ENCODE data around the gene RCSD1.

RCSD1 gene

GRCh38 chr1:167617153-167618147 is 12.6 kb upstream of the RCSD1 start:
- DNase-seq (ENCODE audit: low read depth in 2 of 2, low spot score in 1 of 2): no peak

- no peak for DNase-seq (ENCODE audit: low read depth in 2 of 2, low spot score in 1 of 2)
Measured at GRCh38 chr1:167618366-167618765, 11.7 kb upstream of the RCSD1 start.

- DNase-seq (ENCODE audit: low read depth in 2 of 2, low spot score in 1 of 2): no peak
Measured at GRCh38 chr1:167618789-167619188, 11.2 kb upstream of the RCSD1 start.

GRCh38 chr1:167620002-167620401 is 10.0 kb upstream of the RCSD1 start:
- DNase-seq (ENCODE audit: low read depth in 2 of 2, low spot score in 1 of 2): no peak

GRCh38 chr1:167621780-167622313 is 8.2 kb upstream of the RCSD1 start:
- DNase-seq (ENCODE audit: low read depth in 2 of 2, low spot score in 1 of 2): no peak

GRCh38 chr1:167623951-167624350 is 6.1 kb upstream of the RCSD1 start:
- no peak for DNase-seq (ENCODE audit: low read depth in 2 of 2, low spot score in 1 of 2)

GRCh38 chr1:167625040-167625823 is 4.8 kb upstream of the RCSD1 start:
- no peak for DNase-seq (ENCODE audit: low read depth in 2 of 2, low spot score in 1 of 2)

- DNase-seq (ENCODE audit: low read depth in 2 of 2, low spot score in 1 of 2): no peak
Measured at GRCh38 chr1:167627615-167627864, 2.5 kb upstream of the RCSD1 start.

GRCh38 chr1:167627865-167628641 is 2.0 kb upstream of the RCSD1 start:
- DNase-seq (ENCODE audit: low read depth in 2 of 2, low spot score in 1 of 2): peak in 1 of 2 donors; percentile 52

GRCh38 chr1:167628741-167629515 is 1.1 kb upstream of the RCSD1 start:
- no peak for DNase-seq (ENCODE audit: low read depth in 2 of 2, low spot score in 1 of 2)

- DNase-seq (ENCODE audit: low read depth in 2 of 2, low spot score in 1 of 2): no peak
Measured at GRCh38 chr1:167630568-167631385, 745 bp downstream of the RCSD1 start.

- no peak for DNase-seq (ENCODE audit: low read depth in 2 of 2, low spot score in 1 of 2)
Measured at GRCh38 chr1:167631386-167631935, 1.4 kb downstream of the RCSD1 start.

- DNase-seq (ENCODE audit: low read depth in 2 of 2, low spot score in 1 of 2): no peak
Measured at GRCh38 chr1:167631936-167632614, 2.0 kb downstream of the RCSD1 start.

GRCh38 chr1:167633258-167633944 is 3.4 kb downstream of the RCSD1 start:
- DNase-seq (ENCODE audit: low read depth in 2 of 2, low spot score in 1 of 2): no peak

GRCh38 chr1:167634435-167634834 is 4.4 kb downstream of the RCSD1 start:
- no peak for DNase-seq (ENCODE audit: low read depth in 2 of 2, low spot score in 1 of 2)

GRCh38 chr1:167635156-167635648 is 5.2 kb downstream of the RCSD1 start:
- DNase-seq (ENCODE audit: low read depth in 2 of 2, low spot score in 1 of 2): no peak

- DNase-seq (ENCODE audit: low read depth in 2 of 2, low spot score in 1 of 2): no peak
Measured at GRCh38 chr1:167635941-167636340, 5.9 kb downstream of the RCSD1 start.

- DNase-seq (ENCODE audit: low read depth in 2 of 2, low spot score in 1 of 2): no peak
Measured at GRCh38 chr1:167638064-167638463, 8.0 kb downstream of the RCSD1 start.
